HCT116 (cell line): Measurements from ENCODE around the gene PAXIP1. TPM values are rescaled to one million over a fixed set of nuclear protein-coding genes. Genes with fewer than 3 reads are reported as not detected.

Source experiments
- ATAC-seq: fragments of 200-7000 bp; cut with Tn5 transposase; 2 replicates; pipeline ENCODE4 v1.9.1; 2020; ENCODE audit warnings: mild to moderate bottlenecking, moderate library complexity
- BruUV-seq: library from RNA; stranded (reverse); fragments of 400-500 nt; replicated peaks from 2 replicates; lab custom pipeline; 2021; lab: Mats Ljungman, UMichigan
- CTCF ChIA-PET: fragments of 300-600 bp; sonication (Branson Sonifier 250); formaldehyde crosslinking; loops from one replicate; lab custom pipeline; 2021; ENCODE audit warnings: antibody characterized with exemption; lab: Charles Lee
- POLR2A ChIA-PET: fragments of 300-600, 350-600 bp; sonication (Branson Sonifier 250); formaldehyde crosslinking; loops from one replicate; lab custom pipeline; 2021; ENCODE audit warnings: antibody characterized with exemption; lab: Charles Lee
- RAD21 ChIA-PET, 2 experiments: fragments of 300-600 bp; sonication (Branson Sonifier 250); formaldehyde crosslinking; loops; one replicate each; lab custom pipeline; 2023; ENCODE audit warnings: low total read pairs in 2 of 2; ENCODE audit not compliant: uncharacterized antibody in 2 of 2, unreplicated experiment in 2 of 2, low non-redundant PET in 1 of 2; lab: Charles Lee
- DNase-seq: peaks from one replicate; pipeline ENCODE4 v3.0.0-alpha.2; 2010; ENCODE audit warnings: low read depth, low spot score
- H2AFZ ChIP-seq: fragments of 200-600 bp; shearing (Covaris generic), sonication (generic); 2 replicates; pipeline ENCODE4 v1.6.1; 2017; ENCODE audit warnings: low read depth, mixed run types, mixed read lengths, antibody characterized with exemption, low read length; ENCODE audit not compliant: poor library complexity, severe bottlenecking
- H3K27ac ChIP-seq: 2 replicates; pipeline ENCODE4 v1.5.1; 2012; ENCODE audit warnings: low read depth, low read length
- H3K27me3 ChIP-seq: fragments of 200-600 bp; sonication (generic); 2 replicates; pipeline ENCODE4 v1.6.1; 2016; ENCODE audit warnings: mixed run types, low read length, mixed read lengths; ENCODE audit not compliant: insufficient read depth
- H3K36me3 ChIP-seq, 2 experiments: fragments of 200-500 bp in 1 of 2; fragments of 200-600 bp in 1 of 2; sonication (Bioruptor generic) in 1 of 2; sonication (generic) in 1 of 2; 2 replicates each; pipeline versions ENCODE4 v1.5.1 to v1.6.1; 2014 to 2016; ENCODE audit warnings: low read length in 2 of 2, inconsistent platforms in 1 of 2, mixed read lengths in 1 of 2, mixed run types in 1 of 2; ENCODE audit not compliant: insufficient read depth in 2 of 2, control insufficient read depth in 1 of 2
- H3K4me1 ChIP-seq, 2 experiments: fragments of 200-600 bp in 1 of 2; sonication (generic) in 1 of 2; 2 replicates each; pipeline versions ENCODE4 v1.5.1 to v1.6.1; 2012 to 2017; ENCODE audit warnings: low read length in 2 of 2, inconsistent platforms in 1 of 2, mild to moderate bottlenecking in 1 of 2, mixed read lengths in 1 of 2, mixed run types in 1 of 2, moderate library complexity in 1 of 2; ENCODE audit not compliant: insufficient read depth in 2 of 2, control insufficient read depth in 1 of 2
- H3K4me2 ChIP-seq: fragments of 200-600 bp; sonication (generic); 2 replicates; pipeline ENCODE4 v1.6.1; 2017; ENCODE audit warnings: mixed run types, low read length, mixed read lengths
- H3K4me3 ChIP-seq, 2 experiments: fragments of 200-600 bp in 1 of 2; sonication (generic) in 1 of 2; replicated peaks in 1 of 2; 2 replicates each; pipeline ENCODE4 v1.5.1; 2011 to 2016; ENCODE audit warnings: low read length in 2 of 2, control low read depth in 1 of 2, low read depth in 1 of 2, mild to moderate bottlenecking in 1 of 2, mixed read lengths in 1 of 2, mixed run types in 1 of 2
- H3K79me2 ChIP-seq: fragments of 200-600 bp; sonication (generic); 2 replicates; pipeline ENCODE4 v1.6.1; 2017; ENCODE audit warnings: mild to moderate bottlenecking, mixed run types, low read length, moderate library complexity, mixed read lengths; ENCODE audit not compliant: insufficient read depth
- H3K9ac ChIP-seq: fragments of 200-600 bp; sonication (generic); 2 replicates; pipeline ENCODE4 v1.6.1; 2016; ENCODE audit warnings: low read length, mixed read lengths
- H3K9me2 ChIP-seq: fragments of 200-600 bp; sonication (generic), shearing (Covaris generic); 2 replicates; pipeline ENCODE4 v1.6.1; 2017; ENCODE audit warnings: mixed run types, mild to moderate bottlenecking, moderate library complexity; ENCODE audit not compliant: insufficient read depth
- H3K9me3 ChIP-seq, 2 experiments: fragments of 200-500 bp in 1 of 2; fragments of 200-600 bp in 1 of 2; sonication (Bioruptor generic) in 1 of 2; sonication (generic) in 1 of 2; 2 replicates each; pipeline ENCODE4 v1.6.1; 2014 to 2017; ENCODE audit warnings: low read length in 2 of 2, mixed read lengths in 2 of 2, inconsistent platforms in 1 of 2, low read depth in 1 of 2, mild to moderate bottlenecking in 1 of 2, mixed run types in 1 of 2, moderate library complexity in 1 of 2; ENCODE audit not compliant: control insufficient read depth in 1 of 2, insufficient read depth in 1 of 2
- H4K20me1 ChIP-seq: fragments of 200-600 bp; sonication (generic), shearing (Covaris generic); 2 replicates; pipeline ENCODE4 v1.6.1; 2017; ENCODE audit warnings: mixed run types, mild to moderate bottlenecking, moderate library complexity; ENCODE audit not compliant: insufficient read depth
- CEBPB ChIP-seq: IDR thresholded peaks from 2 replicates; pipeline ENCODE4 v1.6.1; 2012; ENCODE audit warnings: low read depth
- CTCF ChIP-seq, 3 experiments: fragments of 200-600 bp in 1 of 3; sonication (generic) in 1 of 3; IDR thresholded peaks in 2 of 3; conservative IDR thresholded peaks in 1 of 3; 2 replicates each; pipeline ENCODE4 v1.5.1; 2012 to 2017; ENCODE audit warnings: low read depth in 2 of 3, low read length in 2 of 3, antibody characterized with exemption in 1 of 3, borderline replicate concordance in 1 of 3, control low read depth in 1 of 3, mild to moderate bottlenecking in 1 of 3, mixed read lengths in 1 of 3, mixed run types in 1 of 3, moderate library complexity in 1 of 3; ENCODE audit not compliant: insufficient read depth in 1 of 3
- EZH2 ChIP-seq: fragments of 200-600 bp; sonication (generic); IDR thresholded peaks from 2 replicates; pipeline ENCODE4 v1.6.1; 2017; ENCODE audit warnings: antibody characterized with exemption, mixed run types
- MAX ChIP-seq: IDR thresholded peaks from 2 replicates; pipeline ENCODE4 v1.6.1; 2012
- POLR2A ChIP-seq: IDR thresholded peaks from 2 replicates; pipeline ENCODE4 v1.7.0; 2011; ENCODE audit warnings: borderline replicate concordance; ENCODE audit not compliant: insufficient read depth, insufficient read length; ENCODE audit errors: extremely low read depth
- RAD21 ChIP-seq: IDR thresholded peaks from 2 replicates; pipeline ENCODE4 v1.6.1; 2012; ENCODE audit warnings: low read depth, mild to moderate bottlenecking
- REST ChIP-seq: IDR thresholded peaks from 2 replicates; pipeline ENCODE4 v1.6.1; 2012; ENCODE audit warnings: low read depth
- SIN3A ChIP-seq: IDR thresholded peaks from 2 replicates; pipeline ENCODE4 v1.6.1; 2012; ENCODE audit warnings: low read depth
- SP1 ChIP-seq: IDR thresholded peaks from 2 replicates; pipeline ENCODE4 v1.6.1; 2012; ENCODE audit warnings: low read depth
- YY1 ChIP-seq: IDR thresholded peaks from 2 replicates; pipeline ENCODE4 v1.6.1; 2011; ENCODE audit warnings: low read length, low read depth, moderate library complexity, mild to moderate bottlenecking; ENCODE audit not compliant: insufficient replicate concordance; ENCODE audit errors: extremely low read depth
- ZBTB33 ChIP-seq: IDR thresholded peaks from 2 replicates; pipeline ENCODE4 v1.6.1; 2011; ENCODE audit warnings: mild to moderate bottlenecking, low read length, moderate library complexity; ENCODE audit not compliant: insufficient replicate concordance; ENCODE audit errors: extremely low read depth
- ZFX ChIP-seq: fragments of 450-650 bp; IDR thresholded peaks from 2 replicates; pipeline ENCODE4 v1.6.1; 2017
- ZNF274 ChIP-seq: fragments of 200-500 bp; sonication (Bioruptor generic); IDR thresholded peaks from 2 replicates; pipeline ENCODE4 v1.6.1; 2014; ENCODE audit warnings: mild to moderate bottlenecking, low read depth, low read length, inconsistent platforms
- intact Hi-C: fragments of 100-400 bp; cut with micrococcal nuclease; formaldehyde crosslinking; loops from 2 replicates; pipeline ENCODE4 v1.10.0; 2022
- total RNA-seq: library from RNA; stranded (reverse); gene quantifications from one replicate; pipeline ENCODE4 v1.2.1, GENCODE V29; 2021; ENCODE audit not compliant: unreplicated experiment

PAXIP1 gene
- total RNA-seq, 1 experiment from 2014 or later = 20.4 TPM

GRCh38 chr7:154947604-154948003 lies 55.3 kb downstream of the PAXIP1 start:
- TF ChIP-seq CTCF (IDR thresholded peaks at IDR 0.05 in 2 of 3, conservative IDR thresholded peaks at IDR 0.05 in 1 of 3; ENCODE audit: borderline replicate concordance in 1 of 3, insufficient read depth in 1 of 3, low read depth in 2 of 3, low read length in 2 of 3) (peak in 2 of 3 experiments; percentile 14 to 31; a peak in 2 of 6 replicates), CEBPB (no peak)
- POLR2A ChIA-PET = no interaction called here
- H3K4me1 ChIP-seq = no peaks in the 10 kb centered on the region
- H3K9me3 ChIP-seq = no peaks in the 10 kb centered on the region
- DNase-seq (no peak), ATAC-seq (peak; percentile 79)
- H3K36me3 ChIP-seq = peaks cover 42 to 49% of the 10 kb centered on the region in 2 experiments; a peak in 3 of 4 replicates
- peaks cover 3% of the 10 kb centered on the region; the same call in 1 of the 2 replicates for H3K79me2 ChIP-seq
- H3K4me3 ChIP-seq = no peak overlapping the region
- intact Hi-C loops = no loop called here
- H3K9me2 ChIP-seq = no peaks in the 10 kb centered on the region
- H3K4me2 ChIP-seq = no peak overlapping the region
- H4K20me1 ChIP-seq = no peaks in the 10 kb centered on the region
- no peak overlapping the region for H2AFZ ChIP-seq
- H3K27ac ChIP-seq = no peak overlapping the region
- no peaks in the 10 kb centered on the region for H3K27me3 ChIP-seq
- RAD21 ChIA-PET = no interaction called here
- CTCF ChIA-PET = no interaction called here
- no TSS peak for BruUV-seq
- H3K9ac ChIP-seq = no peak overlapping the region

- Histone ChIP-seq H3K4me1 (no peaks in the 10 kb centered on the region), H3K9me2 (no peaks in the 10 kb centered on the region), H3K9ac (no peak overlapping the region), H2AFZ (no peak overlapping the region), H3K36me3 (peaks cover 31 to 40% of the 10 kb centered on the region in 2 experiments; a peak in 3 of 4 replicates), H4K20me1 (no peaks in the 10 kb centered on the region), H3K4me2 (no peak overlapping the region), H3K79me2 (no peaks in the 10 kb centered on the region), H3K27me3 (no peaks in the 10 kb centered on the region), H3K4me3 (no peak overlapping the region), H3K9me3 (no peaks in the 10 kb centered on the region), H3K27ac (no peak overlapping the region)
- CTCF ChIA-PET = no interaction called here
- DNase-seq (no peak), ATAC-seq (no peak)
- intact Hi-C loops = no loop called here
- RAD21 ChIA-PET = no interaction called here
- POLR2A ChIA-PET = no interaction called here
- BruUV-seq = no TSS peak
- TF ChIP-seq REST = no peak
- TF ChIP-seq SP1 = no peak
- TF ChIP-seq EZH2 = no peak
- TF ChIP-seq CEBPB = no peak
- no peak for TF ChIP-seq POLR2A
- TF ChIP-seq YY1 = no peak
- no peak for TF ChIP-seq ZNF274
- TF ChIP-seq RAD21 = no peak
- TF ChIP-seq ZBTB33 = no peak
- TF ChIP-seq ZFX = no peak
- no peak for TF ChIP-seq MAX
- no peak for TF ChIP-seq SIN3A
Measured at GRCh38 chr7:154946166-154946565, 56.8 kb downstream of the PAXIP1 start.
